HL-60 (cell line): Measurements from ENCODE around the gene CSRP3.

Source experiments
- DNase-seq, 2 experiments: peaks; one replicate each; pipeline ENCODE4 v3.0.0-alpha.2; 2010 to 2020; ENCODE audit warnings: low read depth in 1 of 2, low spot score in 1 of 2
- H3K27ac ChIP-seq: fragments of 250-450 bp; sonication (Bioruptor Pico); replicated peaks from 2 replicates; pipeline ENCODE4 v1.5.1; 2020; ENCODE audit warnings: mild to moderate bottlenecking, moderate library complexity
- H3K27me3 ChIP-seq: fragments of 250-450 bp; sonication (Bioruptor Pico); 2 replicates; pipeline ENCODE4 v1.5.1; 2021; ENCODE audit warnings: mild to moderate bottlenecking, moderate library complexity; ENCODE audit not compliant: insufficient read depth, poor library complexity, severe bottlenecking
- H3K4me3 ChIP-seq: replicated peaks from 2 replicates; pipeline ENCODE4 v1.5.1; 2011; ENCODE audit warnings: mild to moderate bottlenecking, control low read depth, low read length; ENCODE audit not compliant: insufficient read depth
- CTCF ChIP-seq: IDR thresholded peaks from one replicate; pipeline ENCODE4 v1.5.1; 2011; ENCODE audit warnings: low read length, control low read depth, inconsistent platforms; ENCODE audit not compliant: insufficient read depth
- GABPA ChIP-seq: IDR thresholded peaks from 2 replicates; pipeline ENCODE4 v1.6.1; 2012; ENCODE audit warnings: low read depth
- POLR2AphosphoS5 ChIP-seq: IDR thresholded peaks from 2 replicates; pipeline ENCODE4 v1.6.1; 2012; ENCODE audit warnings: low read depth
- SPI1 ChIP-seq: IDR thresholded peaks from 2 replicates; pipeline ENCODE4 v1.6.1; 2012; ENCODE audit warnings: low read depth, mild to moderate bottlenecking, borderline replicate concordance
- TF ChIP-seq, protein P1 (sequence below): IDR thresholded peaks from 2 replicates; pipeline ENCODE4 v1.6.1; 2012; ENCODE audit warnings: low read depth; ENCODE audit not compliant: insufficient replicate concordance

CSRP3 gene

GRCh38 chr11:19187833-19188258 lies 13.9 kb downstream of the CSRP3 start:
- no peak overlapping the region for H3K27ac ChIP-seq
- H3K27me3 ChIP-seq: peaks cover 4% of the 10 kb centered on the region
- TF ChIP-seq, protein P1, sequence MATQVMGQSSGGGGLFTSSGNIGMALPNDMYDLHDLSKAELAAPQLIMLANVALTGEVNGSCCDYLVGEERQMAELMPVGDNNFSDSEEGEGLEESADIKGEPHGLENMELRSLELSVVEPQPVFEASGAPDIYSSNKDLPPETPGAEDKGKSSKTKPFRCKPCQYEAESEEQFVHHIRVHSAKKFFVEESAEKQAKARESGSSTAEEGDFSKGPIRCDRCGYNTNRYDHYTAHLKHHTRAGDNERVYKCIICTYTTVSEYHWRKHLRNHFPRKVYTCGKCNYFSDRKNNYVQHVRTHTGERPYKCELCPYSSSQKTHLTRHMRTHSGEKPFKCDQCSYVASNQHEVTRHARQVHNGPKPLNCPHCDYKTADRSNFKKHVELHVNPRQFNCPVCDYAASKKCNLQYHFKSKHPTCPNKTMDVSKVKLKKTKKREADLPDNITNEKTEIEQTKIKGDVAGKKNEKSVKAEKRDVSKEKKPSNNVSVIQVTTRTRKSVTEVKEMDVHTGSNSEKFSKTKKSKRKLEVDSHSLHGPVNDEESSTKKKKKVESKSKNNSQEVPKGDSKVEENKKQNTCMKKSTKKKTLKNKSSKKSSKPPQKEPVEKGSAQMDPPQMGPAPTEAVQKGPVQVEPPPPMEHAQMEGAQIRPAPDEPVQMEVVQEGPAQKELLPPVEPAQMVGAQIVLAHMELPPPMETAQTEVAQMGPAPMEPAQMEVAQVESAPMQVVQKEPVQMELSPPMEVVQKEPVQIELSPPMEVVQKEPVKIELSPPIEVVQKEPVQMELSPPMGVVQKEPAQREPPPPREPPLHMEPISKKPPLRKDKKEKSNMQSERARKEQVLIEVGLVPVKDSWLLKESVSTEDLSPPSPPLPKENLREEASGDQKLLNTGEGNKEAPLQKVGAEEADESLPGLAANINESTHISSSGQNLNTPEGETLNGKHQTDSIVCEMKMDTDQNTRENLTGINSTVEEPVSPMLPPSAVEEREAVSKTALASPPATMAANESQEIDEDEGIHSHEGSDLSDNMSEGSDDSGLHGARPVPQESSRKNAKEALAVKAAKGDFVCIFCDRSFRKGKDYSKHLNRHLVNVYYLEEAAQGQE: no peak
- H3K4me3 ChIP-seq: no peak overlapping the region
- no peak for DNase-seq

GRCh38 chr11:19187114-19187832 lies 14.5 kb downstream of the CSRP3 start:
- DNase-seq: no peak
- peaks cover 4% of the 10 kb centered on the region for H3K27me3 ChIP-seq
- TF ChIP-seq SPI1: no peak
- no peak for TF ChIP-seq GABPA
- TF ChIP-seq POLR2AphosphoS5: no peak
- TF ChIP-seq CTCF: no peak
- TF ChIP-seq, protein P1: no peak
- H3K4me3 ChIP-seq: no peak overlapping the region
- H3K27ac ChIP-seq: no peak overlapping the region

- TF ChIP-seq CTCF: no peak
- TF ChIP-seq GABPA: no peak
- no peak for TF ChIP-seq POLR2AphosphoS5
- Histone ChIP-seq H3K27me3 (peaks cover 4% of the 10 kb centered on the region), H3K4me3 (no peak overlapping the region), H3K27ac (no peak overlapping the region)
- no peak for DNase-seq
These were observed 16.2 kb downstream of the CSRP3 start for GRCh38 chr11:19185516-19186052.

DNA sequence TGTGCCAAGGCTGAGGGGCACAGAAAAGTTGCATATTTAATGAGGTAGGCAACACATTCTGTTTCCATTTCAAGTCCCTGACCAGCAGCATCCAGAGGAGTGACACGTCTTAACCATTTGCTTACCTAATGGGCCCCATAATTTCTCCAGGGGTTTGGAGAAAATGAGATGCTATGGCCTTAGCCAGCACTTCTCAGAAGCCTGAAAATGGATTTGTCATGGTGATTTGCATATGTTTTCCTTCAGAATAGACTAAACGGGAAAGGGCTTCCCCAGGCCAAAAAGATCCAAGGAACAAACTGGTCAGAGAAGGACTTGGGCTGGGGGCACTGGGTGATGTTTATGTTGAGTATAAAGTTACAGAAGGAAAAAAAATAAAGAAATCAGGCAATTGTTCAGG lies 16.7 kb downstream of the CSRP3 start:
- DNase-seq: no peak
- no peak for TF ChIP-seq CTCF
- no peak for TF ChIP-seq GABPA
- TF ChIP-seq SPI1: no peak
- TF ChIP-seq POLR2AphosphoS5: no peak
- TF ChIP-seq, protein P1: no peak
- peaks cover 4% of the 10 kb centered on the region for H3K27me3 ChIP-seq
- H3K27ac ChIP-seq: no peak overlapping the region
- no peak overlapping the region for H3K4me3 ChIP-seq
